Stimulated activated CD8-positive, alpha-beta memory T cell treated with anti-CD3 and anti-CD28 coated beads, Interleukin-2, amount 100 ng/mL, for 48 hours (primary cell): ENCODE measurements around the gene CDKAL1.
"Not testable (repeated sequence)": the region's sequence is repeated elsewhere in the genome, so short reads cannot be mapped to it uniquely, and the experiment has no call there.

Source experiments
- DNase-seq, 2 donors: peaks; one replicate each; pipeline ENCODE4 v3.0.0-alpha.2; 2020; ENCODE audit warnings: low read depth in 2 of 2

CDKAL1 gene

GRCh38 chr6:20554326-20554725 is 20.1 kb downstream of the CDKAL1 start:
- no peak for DNase-seq

- no peak for DNase-seq
Observed at GRCh38 chr6:20554817-20555216, 20.6 kb downstream of the CDKAL1 start.

GRCh38 chr6:20559924-20560551 is 25.8 kb downstream of the CDKAL1 start:
- DNase-seq = no peak

GRCh38 chr6:20563377-20563776 is 29.1 kb downstream of the CDKAL1 start:
- DNase-seq = no peak

- DNase-seq = no peak
Observed at GRCh38 chr6:20564269-20564668, 30.0 kb downstream of the CDKAL1 start.

- no peak for DNase-seq
Observed at GRCh38 chr6:20564777-20565176, 30.5 kb downstream of the CDKAL1 start.

- DNase-seq = no peak
Observed at GRCh38 chr6:20565342-20565741, 31.1 kb downstream of the CDKAL1 start.

GRCh38 chr6:20566109-20566508 is 31.9 kb downstream of the CDKAL1 start:
- no peak for DNase-seq

- DNase-seq = no peak
Observed at GRCh38 chr6:20569000-20569610, 34.8 kb downstream of the CDKAL1 start.

GRCh38 chr6:20571261-20571660 is 37.0 kb downstream of the CDKAL1 start:
- no peak for DNase-seq

GRCh38 chr6:20572288-20572687 is 38.0 kb downstream of the CDKAL1 start:
- DNase-seq = no peak

- no peak for DNase-seq
Observed at GRCh38 chr6:20572940-20573339, 38.7 kb downstream of the CDKAL1 start.

- no peak for DNase-seq
Observed at GRCh38 chr6:20574355-20574754, 40.1 kb downstream of the CDKAL1 start.

GRCh38 chr6:20575125-20575524 is 40.9 kb downstream of the CDKAL1 start:
- no peak for DNase-seq

- no peak for DNase-seq
Observed at GRCh38 chr6:20575704-20576451, 41.6 kb downstream of the CDKAL1 start.

- no peak for DNase-seq
Observed at GRCh38 chr6:20577173-20577688, 43.0 kb downstream of the CDKAL1 start.

- DNase-seq = no peak
Observed at GRCh38 chr6:20581070-20581469, 46.8 kb downstream of the CDKAL1 start.

- no peak for DNase-seq
Observed at GRCh38 chr6:20582586-20583443, 48.6 kb downstream of the CDKAL1 start.

GRCh38 chr6:20583444-20583800 is 49.2 kb downstream of the CDKAL1 start:
- DNase-seq = no peak

GRCh38 chr6:20584100-20584731 is 50.0 kb downstream of the CDKAL1 start:
- DNase-seq = no peak

- DNase-seq = no peak
Observed at GRCh38 chr6:20589266-20589665, 55.0 kb downstream of the CDKAL1 start.

- DNase-seq = not testable (repeated sequence)
Observed at GRCh38 chr6:20590476-20590875, 56.2 kb downstream of the CDKAL1 start.
